Liver (tissue), 9 donors: ENCODE results near the gene SPRYD4. TPM values are rescaled to one million over a fixed set of nuclear protein-coding genes. Genes with fewer than 3 reads are reported as not detected.
"Not testable (repeated sequence)": the region's sequence is repeated elsewhere in the genome, so short reads cannot be mapped to it uniquely, and the experiment has no call there.

Experiments used
- DNase-seq: peaks from one replicate; pipeline ENCODE4 v3.0.0-alpha.2; 2017; ENCODE audit warnings: low spot score
- H3K27ac ChIP-seq, 2 donors: one replicate each; pipeline ENCODE4 v1.7.0; 2013; ENCODE audit warnings: inconsistent platforms in 2 of 2, low read length in 2 of 2, control low read depth in 1 of 2, low read depth in 1 of 2, mild to moderate bottlenecking in 1 of 2
- H3K27me3 ChIP-seq, 4 donors: one replicate each; pipeline versions ENCODE4 v1.6.1 to v1.7.0; 2013; ENCODE audit warnings: low read length in 3 of 4, inconsistent platforms in 1 of 4, mild to moderate bottlenecking in 1 of 4, moderate library complexity in 1 of 4; ENCODE audit not compliant: control insufficient read depth in 4 of 4, insufficient read depth in 4 of 4
- H3K36me3 ChIP-seq, 4 donors: one replicate each; pipeline versions ENCODE4 v1.6.1 to v1.7.0; 2013; ENCODE audit warnings: low read length in 3 of 4, mild to moderate bottlenecking in 3 of 4, low read depth in 1 of 4, moderate library complexity in 1 of 4; ENCODE audit not compliant: control insufficient read depth in 4 of 4, insufficient read depth in 3 of 4
- H3K4me1 ChIP-seq, 4 donors: one replicate each; pipeline versions ENCODE4 v1.6.1 to v1.7.0; 2013; ENCODE audit warnings: low read length in 3 of 4, mild to moderate bottlenecking in 3 of 4, moderate library complexity in 1 of 4; ENCODE audit not compliant: control insufficient read depth in 4 of 4, insufficient read depth in 4 of 4
- H3K4me3 ChIP-seq, 3 donors: one replicate each; pipeline versions ENCODE4 v1.6.1 to v1.7.0; 2013; ENCODE audit warnings: low read length in 3 of 3, control low read depth in 1 of 3, low read depth in 1 of 3, mild to moderate bottlenecking in 1 of 3
- H3K9ac ChIP-seq, 2 donors: one replicate each; pipeline ENCODE4 v1.7.0; 2013; ENCODE audit warnings: low read length in 2 of 2, mild to moderate bottlenecking in 2 of 2, moderate library complexity in 2 of 2, control low read depth in 1 of 2, low read depth in 1 of 2
- H3K9me3 ChIP-seq, 4 donors: one replicate each; pipeline versions ENCODE4 v1.6.1 to v1.7.0; 2013; ENCODE audit warnings: low read length in 3 of 4; ENCODE audit not compliant: control insufficient read depth in 4 of 4
- EGR1 ChIP-seq, 2 donors: IDR thresholded peaks; 2 replicates each; pipeline ENCODE4 v1.6.1; 2016 to 2018; ENCODE audit warnings: antibody characterized with exemption in 2 of 2, low read depth in 2 of 2
- FOXA1 ChIP-seq: IDR thresholded peaks from 2 replicates; pipeline ENCODE4 v1.6.1; 2016; ENCODE audit warnings: antibody characterized with exemption
- FOXA2 ChIP-seq: IDR thresholded peaks from 2 replicates; pipeline ENCODE4 v1.6.1; 2016; ENCODE audit warnings: antibody characterized with exemption
- GABPA ChIP-seq, 2 donors: IDR thresholded peaks in 1 of 2; conservative IDR thresholded peaks in 1 of 2; 2 replicates each; pipeline ENCODE4 v1.6.1; 2016; ENCODE audit warnings: antibody characterized with exemption in 2 of 2, mild to moderate bottlenecking in 1 of 2, moderate library complexity in 1 of 2
- HNF4A ChIP-seq, 2 donors: conservative IDR thresholded peaks; 2 replicates each; pipeline ENCODE4 v1.6.1; 2016; ENCODE audit warnings: antibody characterized with exemption in 2 of 2, mild to moderate bottlenecking in 2 of 2
- HNF4G ChIP-seq: IDR thresholded peaks from 2 replicates; pipeline ENCODE4 v1.6.1; 2016; ENCODE audit warnings: antibody characterized with exemption
- JUND ChIP-seq, 2 donors: IDR thresholded peaks; 2 replicates each; pipeline ENCODE4 v1.6.1; 2016; ENCODE audit warnings: antibody characterized with exemption in 2 of 2
- NR2F2 ChIP-seq: IDR thresholded peaks from 2 replicates; pipeline ENCODE4 v1.6.1; 2016; ENCODE audit warnings: antibody characterized with exemption
- RXRA ChIP-seq, 2 donors: IDR thresholded peaks; 2 replicates each; pipeline ENCODE4 v1.6.1; 2017 to 2018; ENCODE audit warnings: antibody characterized with exemption in 2 of 2, mild to moderate bottlenecking in 1 of 2
- SP1 ChIP-seq: IDR thresholded peaks from 2 replicates; pipeline ENCODE4 v1.6.1; 2018; ENCODE audit warnings: antibody characterized with exemption, mild to moderate bottlenecking
- TAF1 ChIP-seq: conservative IDR thresholded peaks from 2 replicates; pipeline ENCODE4 v1.6.1; 2016; ENCODE audit warnings: antibody characterized with exemption, mild to moderate bottlenecking
- ZBTB33 ChIP-seq: IDR thresholded peaks from 2 replicates; pipeline ENCODE4 v1.6.1; 2016; ENCODE audit warnings: antibody characterized with exemption
- WGBS: extraction: QIAGEN DNeasy Blood & Tissue Kit; methylation state at CpG from one replicate; pipeline ENCODE4 v1.1.7; 2013; 5-methylcytosine and 5-hydroxymethylcytosine counted together
- polyA plus RNA-seq, 2 donors: library from polyadenylated mRNA; stranded (reverse) in 1 of 2; unstranded in 1 of 2; fragments of 200-250 nt in 1 of 2; fragments of >200 nt in 1 of 2; fragmentation: Nextera tagmentation in 1 of 2; extraction: Ambion mirVana in 1 of 2; gene quantifications; one replicate each; pipeline versions ENCODE4 v1.2.1 to v1.2.3, GENCODE V29; 2013 to 2015
- total RNA-seq, 2 donors: library from RNA; depleted of rRNA; stranded (reverse); fragments of >200 nt; gene quantifications; one replicate each; pipeline ENCODE4 v1.2.3, GENCODE V29; 2014
- TF ChIP-seq, protein P1 (sequence below): IDR thresholded peaks from 2 replicates; pipeline ENCODE4 v1.6.1; 2016; ENCODE audit warnings: antibody characterized with exemption
- TF ChIP-seq, protein P2 (sequence below): IDR thresholded peaks from 2 replicates; pipeline ENCODE4 v1.6.1; 2016; ENCODE audit warnings: antibody characterized with exemption
- TF ChIP-seq, protein P3 (sequence below): IDR thresholded peaks from 2 replicates; pipeline ENCODE4 v1.6.1; 2016; ENCODE audit warnings: antibody characterized with exemption, mild to moderate bottlenecking
- donor health status: healthy.
- donor health status: healthy.
- donor health status: healthy.
- donor health status: healthy.
- donor health status: healthy.

The SPRYD4 gene
- total and polyA plus RNA-seq, 4 donors, result 3.8 to 13.0 (median 7.6) TPM

DNA sequence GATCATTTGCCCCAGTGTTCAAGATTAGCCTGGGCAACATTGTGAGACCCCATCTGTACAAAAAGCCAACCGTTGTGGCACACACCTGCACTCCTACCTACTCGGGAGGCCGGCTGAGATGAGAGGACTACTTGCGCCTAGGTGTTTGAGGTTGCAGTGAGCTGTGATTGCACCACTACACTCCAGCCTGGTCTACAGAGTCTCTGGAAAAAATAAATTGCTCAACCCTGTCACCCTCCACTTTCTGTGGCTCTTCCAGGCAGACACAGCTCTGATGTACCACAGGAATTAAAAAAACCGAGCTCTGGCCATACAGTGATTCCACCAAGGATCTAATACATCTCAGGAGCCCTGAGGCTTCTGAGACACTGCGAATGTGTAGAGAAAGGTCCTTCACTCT is 33.5 kb upstream of the SPRYD4 start:
- peaks cover 2 to 24% (median 4%) of the 10 kb centered on the region in 4 donors for H3K36me3 ChIP-seq
- TF ChIP-seq EGR1 (IDR thresholded peaks at IDR 0.05; ENCODE audit: low read depth in 2 of 2) (no peak), NR2F2 (no peak), HNF4A (conservative IDR thresholded peaks at IDR 0.05) (no peak), TAF1 (no peak)
- TF ChIP-seq, protein P1, sequence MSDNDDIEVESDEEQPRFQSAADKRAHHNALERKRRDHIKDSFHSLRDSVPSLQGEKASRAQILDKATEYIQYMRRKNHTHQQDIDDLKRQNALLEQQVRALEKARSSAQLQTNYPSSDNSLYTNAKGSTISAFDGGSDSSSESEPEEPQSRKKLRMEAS, result no peak
- H3K27me3 ChIP-seq, result no peaks in the 10 kb centered on the region
- DNase-seq, result no peak
- no peak overlapping the region for H3K4me3 ChIP-seq
- H3K4me1 ChIP-seq, result no peaks in the 10 kb centered on the region
- H3K27ac ChIP-seq, result no peak overlapping the region
- no peaks in the 10 kb centered on the region for H3K9me3 ChIP-seq
- whole genome bisulfite sequencing, result 94% methylated on average over 6 of the region's 6 CpGs
- no peak overlapping the region for H3K9ac ChIP-seq

DNA sequence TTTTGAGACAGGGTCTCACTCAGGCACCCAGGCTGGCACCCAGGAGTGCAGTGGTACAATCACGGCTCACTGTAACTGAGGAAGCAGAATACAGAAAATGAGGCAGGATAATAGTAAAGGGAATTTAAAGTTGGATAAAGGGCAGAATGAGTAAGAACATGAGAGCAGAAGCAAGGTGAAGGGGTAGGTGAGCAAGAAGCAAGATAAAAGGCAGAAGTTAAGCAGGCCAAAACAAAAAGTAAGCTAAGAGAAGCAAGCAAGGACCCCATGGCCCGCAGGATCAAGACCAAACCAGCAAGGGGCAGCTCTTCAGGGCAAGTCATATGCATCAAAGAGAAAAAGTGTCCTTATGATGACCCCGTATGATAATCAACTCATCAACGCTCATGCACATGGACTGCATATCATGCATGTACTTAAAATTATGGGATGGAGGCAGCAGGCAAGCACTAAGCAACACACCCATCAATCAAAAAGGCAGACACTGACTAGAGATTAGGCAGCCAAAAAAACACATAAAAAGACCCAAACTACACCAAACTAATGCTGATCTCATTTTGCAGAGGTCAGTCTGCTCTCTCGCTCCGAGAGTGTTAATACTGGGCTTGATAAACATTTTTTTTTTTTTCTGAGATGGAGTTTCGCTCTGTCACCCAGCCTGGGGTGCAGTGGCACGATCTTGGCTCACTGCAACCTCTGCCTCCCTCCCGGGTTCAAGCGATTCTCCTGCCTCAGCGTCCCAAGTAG is 30.8 kb upstream of the SPRYD4 start:
- Histone ChIP-seq H3K27me3 (no peaks in the 10 kb centered on the region), H3K9me3 (no peaks in the 10 kb centered on the region), H3K4me3 (no peak overlapping the region), H3K36me3 (peaks cover 0 to 8% (median 0%) of the 10 kb centered on the region in 4 donors), H3K4me1 (no peaks in the 10 kb centered on the region), H3K9ac (no peak overlapping the region), H3K27ac (no peak overlapping the region)
- DNase-seq, result no peak
- 94% methylated on average over 11 of the region's 11 CpGs for WGBS
- TF ChIP-seq EGR1 (IDR thresholded peaks at IDR 0.05; ENCODE audit: low read depth in 2 of 2), result no peak
- TF ChIP-seq HNF4A (conservative IDR thresholded peaks at IDR 0.05), result no peak
- TF ChIP-seq JUND (IDR thresholded peaks at IDR 0.05), result no peak
- TF ChIP-seq NR2F2, result no peak
- TF ChIP-seq RXRA (IDR thresholded peaks at IDR 0.05), result no peak
- no peak for TF ChIP-seq FOXA2
- TF ChIP-seq, protein P2, sequence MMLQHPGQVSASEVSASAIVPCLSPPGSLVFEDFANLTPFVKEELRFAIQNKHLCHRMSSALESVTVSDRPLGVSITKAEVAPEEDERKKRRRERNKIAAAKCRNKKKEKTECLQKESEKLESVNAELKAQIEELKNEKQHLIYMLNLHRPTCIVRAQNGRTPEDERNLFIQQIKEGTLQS, result no peak
- TF ChIP-seq, protein P1, result no peak
- no peak for TF ChIP-seq FOXA1
- no peak for TF ChIP-seq ZBTB33
- no peak for TF ChIP-seq HNF4G
- no peak for TF ChIP-seq SP1
- no peak for TF ChIP-seq GABPA (IDR thresholded peaks at IDR 0.05 in 1 of 2, conservative IDR thresholded peaks at IDR 0.05 in 1 of 2)
- no peak for TF ChIP-seq TAF1
- TF ChIP-seq, protein P3, sequence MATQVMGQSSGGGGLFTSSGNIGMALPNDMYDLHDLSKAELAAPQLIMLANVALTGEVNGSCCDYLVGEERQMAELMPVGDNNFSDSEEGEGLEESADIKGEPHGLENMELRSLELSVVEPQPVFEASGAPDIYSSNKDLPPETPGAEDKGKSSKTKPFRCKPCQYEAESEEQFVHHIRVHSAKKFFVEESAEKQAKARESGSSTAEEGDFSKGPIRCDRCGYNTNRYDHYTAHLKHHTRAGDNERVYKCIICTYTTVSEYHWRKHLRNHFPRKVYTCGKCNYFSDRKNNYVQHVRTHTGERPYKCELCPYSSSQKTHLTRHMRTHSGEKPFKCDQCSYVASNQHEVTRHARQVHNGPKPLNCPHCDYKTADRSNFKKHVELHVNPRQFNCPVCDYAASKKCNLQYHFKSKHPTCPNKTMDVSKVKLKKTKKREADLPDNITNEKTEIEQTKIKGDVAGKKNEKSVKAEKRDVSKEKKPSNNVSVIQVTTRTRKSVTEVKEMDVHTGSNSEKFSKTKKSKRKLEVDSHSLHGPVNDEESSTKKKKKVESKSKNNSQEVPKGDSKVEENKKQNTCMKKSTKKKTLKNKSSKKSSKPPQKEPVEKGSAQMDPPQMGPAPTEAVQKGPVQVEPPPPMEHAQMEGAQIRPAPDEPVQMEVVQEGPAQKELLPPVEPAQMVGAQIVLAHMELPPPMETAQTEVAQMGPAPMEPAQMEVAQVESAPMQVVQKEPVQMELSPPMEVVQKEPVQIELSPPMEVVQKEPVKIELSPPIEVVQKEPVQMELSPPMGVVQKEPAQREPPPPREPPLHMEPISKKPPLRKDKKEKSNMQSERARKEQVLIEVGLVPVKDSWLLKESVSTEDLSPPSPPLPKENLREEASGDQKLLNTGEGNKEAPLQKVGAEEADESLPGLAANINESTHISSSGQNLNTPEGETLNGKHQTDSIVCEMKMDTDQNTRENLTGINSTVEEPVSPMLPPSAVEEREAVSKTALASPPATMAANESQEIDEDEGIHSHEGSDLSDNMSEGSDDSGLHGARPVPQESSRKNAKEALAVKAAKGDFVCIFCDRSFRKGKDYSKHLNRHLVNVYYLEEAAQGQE, result no peak

DNA sequence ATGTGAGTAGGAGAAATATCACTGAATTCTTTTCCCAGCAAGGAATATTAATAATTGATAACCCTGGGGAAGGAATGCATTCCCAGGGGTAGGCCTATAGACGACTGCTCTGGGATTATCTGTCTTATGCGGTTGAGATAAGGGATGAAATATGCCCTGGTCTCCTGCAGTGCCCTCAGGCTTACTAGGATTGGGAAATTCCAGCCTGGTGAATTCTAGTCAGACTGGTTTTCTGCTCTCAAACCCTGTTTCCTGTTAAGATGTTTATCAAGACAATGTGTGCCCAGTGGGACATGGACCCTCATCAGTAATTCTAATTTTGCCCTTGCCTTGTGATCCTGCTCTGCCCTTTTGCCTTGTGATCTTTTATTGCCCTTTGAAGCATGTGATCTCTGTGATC is 25.2 kb upstream of the SPRYD4 start:
- 88% methylated on average over 2 of the region's 2 CpGs for WGBS
- H3K9me3 ChIP-seq, H3K36me3 ChIP-seq, H3K4me1 ChIP-seq, H3K27me3 ChIP-seq, DNase-seq, H3K4me3 ChIP-seq, H3K9ac ChIP-seq, H3K27ac ChIP-seq: not testable (repeated sequence)
